Measurements from ENCODE around the gene C11orf86. TPM values are rescaled to one million over a fixed set of nuclear protein-coding genes. Genes with fewer than 3 reads are reported as not detected.

Gene C11orf86
- total and polyA plus RNA-seq, 9 donors: 1.0 TPM; not detected in 8

DNA sequence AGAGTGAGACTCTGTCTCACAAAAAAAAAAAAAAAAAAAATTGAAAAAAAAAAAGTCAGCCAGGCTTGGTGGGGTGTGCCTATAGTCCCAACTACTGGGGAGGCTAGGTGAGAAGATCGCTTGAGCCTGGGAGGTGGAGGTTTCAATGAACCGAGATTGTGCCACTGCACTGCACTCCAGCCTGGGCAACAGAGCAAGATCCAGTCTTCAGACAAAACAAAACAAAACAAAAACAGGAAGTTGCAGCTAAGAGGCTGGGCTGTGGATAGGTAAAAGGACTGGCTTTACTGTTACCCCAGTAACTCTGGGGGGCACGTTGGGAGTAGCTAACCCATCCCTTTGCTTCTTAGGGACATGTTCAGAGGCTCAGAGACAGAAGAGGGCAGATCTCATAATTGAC lies 10.6 kb upstream of the C11orf86 start:
- H3K9me3 ChIP-seq (replicated peaks; ENCODE audit: control insufficient read depth, low read depth, low read length): no peaks in the 10 kb centered on the region
- no peak overlapping the region for H3K4me3 ChIP-seq (ENCODE audit: low read length)
- no peak for DNase-seq
- peaks cover 10% of the 10 kb centered on the region for H3K4me1 ChIP-seq (ENCODE audit: control insufficient read depth, insufficient read depth, low read length)
- no peaks in the 10 kb centered on the region for H3K36me3 ChIP-seq (ENCODE audit: control insufficient read depth, insufficient read depth, low read length)
- no peaks in the 10 kb centered on the region for H3K27me3 ChIP-seq (ENCODE audit: control insufficient read depth, insufficient read depth, low read length)
- 100% methylated on average over 1 of the region's 3 CpGs for WGBS (ENCODE audit: insufficient coverage)
- no peak overlapping the region for H3K27ac ChIP-seq (ENCODE audit: low read length)

GRCh38 chr11:66966351-66966750 lies 8.8 kb upstream of the C11orf86 start:
- H3K27ac ChIP-seq (ENCODE audit: low read length): no peak overlapping the region
- no peaks in the 10 kb centered on the region for H3K36me3 ChIP-seq (ENCODE audit: control insufficient read depth, insufficient read depth, low read length)
- no peaks in the 10 kb centered on the region for H3K27me3 ChIP-seq (ENCODE audit: control insufficient read depth, insufficient read depth, low read length)
- 58% methylated on average over 3 of the region's 5 CpGs for WGBS (ENCODE audit: insufficient coverage)
- H3K9me3 ChIP-seq (replicated peaks; ENCODE audit: control insufficient read depth, low read depth, low read length): no peaks in the 10 kb centered on the region
- DNase-seq: no peak
- no peak overlapping the region for H3K4me3 ChIP-seq (ENCODE audit: low read length)
- peaks cover 10% of the 10 kb centered on the region for H3K4me1 ChIP-seq (ENCODE audit: control insufficient read depth, insufficient read depth, low read length)

DNA sequence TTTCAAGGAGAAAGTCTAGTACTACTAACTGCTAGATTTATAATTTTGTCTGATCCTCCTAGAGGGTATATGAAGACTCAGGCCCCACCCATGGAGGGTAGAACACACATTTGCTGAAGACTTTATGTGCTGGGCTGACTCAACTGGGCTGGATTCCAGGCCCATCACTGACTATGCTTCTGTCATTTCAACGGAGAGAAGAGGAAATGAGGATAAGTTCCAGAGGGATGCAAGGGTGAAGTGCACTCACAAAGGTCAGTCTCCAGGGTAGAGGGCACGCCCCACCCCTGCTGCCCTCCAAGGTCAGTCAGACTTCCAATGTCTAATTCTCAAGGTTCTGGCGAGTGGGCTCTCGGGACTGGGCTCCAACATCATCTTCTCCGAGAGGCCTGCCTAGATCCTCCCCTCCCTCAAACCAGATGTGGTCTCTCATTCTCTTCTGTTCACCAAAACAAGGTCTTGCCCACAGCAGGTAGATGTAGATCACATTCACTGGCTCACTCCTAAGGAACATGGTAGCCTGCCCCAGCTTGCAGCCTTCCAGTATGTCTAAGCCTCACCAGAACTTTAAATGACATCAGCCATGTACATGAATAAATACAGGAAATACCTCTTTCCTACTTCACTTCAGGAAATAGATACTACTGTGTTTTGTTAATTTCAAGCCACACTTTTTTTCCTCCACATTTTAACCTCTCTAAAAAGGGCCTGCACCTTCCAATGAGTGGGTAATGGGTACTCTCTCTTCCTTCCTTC lies 7.3 kb upstream of the C11orf86 start:
- WGBS (ENCODE audit: insufficient coverage): 64% methylated on average over 5 of the region's 5 CpGs
- peak overlapping the region; percentile 59 for H3K27ac ChIP-seq (ENCODE audit: low read length)
- DNase-seq: peak; percentile 29

DNA sequence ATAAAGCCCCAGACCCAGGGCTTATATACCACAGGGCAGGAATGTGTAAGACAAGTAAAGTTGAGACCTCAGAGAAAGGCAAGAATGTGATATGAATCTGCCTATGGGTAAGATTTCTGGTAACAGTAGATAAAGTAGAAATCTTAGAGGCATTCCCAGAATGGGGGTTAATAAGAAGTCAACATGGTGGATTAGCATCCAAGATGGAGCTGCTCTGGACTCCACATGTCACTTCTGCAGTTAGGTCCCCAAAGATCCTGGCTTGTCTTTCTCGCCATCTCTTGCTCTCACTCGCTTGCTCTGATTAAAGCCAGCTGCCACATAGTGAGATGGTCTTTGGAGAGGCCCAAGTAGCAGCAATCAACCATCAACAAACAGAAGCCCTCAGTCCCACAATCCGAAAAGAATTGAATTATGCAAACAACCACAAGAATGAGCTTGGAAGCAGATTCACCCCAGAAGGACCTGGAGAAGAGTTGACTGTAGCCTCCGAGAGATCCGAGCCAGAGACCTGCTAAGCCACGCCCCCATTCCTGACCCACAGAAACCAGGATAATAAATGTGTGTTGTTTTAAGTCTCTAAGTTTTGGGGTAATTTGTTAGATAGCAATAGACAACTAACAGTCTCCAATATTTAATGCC lies 5.4 kb upstream of the C11orf86 start:
- Histone ChIP-seq H3K27me3 (ENCODE audit: control insufficient read depth, insufficient read depth, low read length) (no peaks in the 10 kb centered on the region), H3K36me3 (ENCODE audit: control insufficient read depth, insufficient read depth, low read length) (no peaks in the 10 kb centered on the region), H3K27ac (ENCODE audit: low read length) (no peak overlapping the region), H3K4me3 (ENCODE audit: low read length) (no peak overlapping the region), H3K9me3 (replicated peaks; ENCODE audit: control insufficient read depth, low read depth, low read length) (no peaks in the 10 kb centered on the region), H3K4me1 (ENCODE audit: control insufficient read depth, insufficient read depth, low read length) (peaks cover 9% of the 10 kb centered on the region)
- no peak for DNase-seq
- 70% methylated on average over 2 of the region's 6 CpGs for WGBS (ENCODE audit: insufficient coverage)

More for the DNA sequence above, 7.3 kb upstream of the C11orf86 start:
- Histone ChIP-seq H3K36me3 (ENCODE audit: control insufficient read depth, insufficient read depth, low read length) (no peaks in the 10 kb centered on the region), H3K27me3 (ENCODE audit: control insufficient read depth, insufficient read depth, low read length) (no peaks in the 10 kb centered on the region), H3K9me3 (replicated peaks; ENCODE audit: control insufficient read depth, low read depth, low read length) (no peaks in the 10 kb centered on the region), H3K4me3 (ENCODE audit: low read length) (no peak overlapping the region), H3K4me1 (ENCODE audit: control insufficient read depth, insufficient read depth, low read length) (peaks cover 10% of the 10 kb centered on the region)

GRCh38 chr11:66970371-66970806 lies 4.7 kb upstream of the C11orf86 start:
- Histone ChIP-seq H3K4me3 (ENCODE audit: low read length) (no peak overlapping the region), H3K27me3 (ENCODE audit: control insufficient read depth, insufficient read depth, low read length) (peaks cover under 1% of the 10 kb centered on the region), H3K4me1 (ENCODE audit: control insufficient read depth, insufficient read depth, low read length) (peaks cover 6% of the 10 kb centered on the region), H3K36me3 (ENCODE audit: control insufficient read depth, insufficient read depth, low read length) (no peaks in the 10 kb centered on the region), H3K27ac (ENCODE audit: low read length) (no peak overlapping the region), H3K9me3 (replicated peaks; ENCODE audit: control insufficient read depth, low read depth, low read length) (no peaks in the 10 kb centered on the region)
- DNase-seq: no peak
- WGBS (ENCODE audit: insufficient coverage): no CpG with 5 or more reads among the region's 4 CpGs

DNA sequence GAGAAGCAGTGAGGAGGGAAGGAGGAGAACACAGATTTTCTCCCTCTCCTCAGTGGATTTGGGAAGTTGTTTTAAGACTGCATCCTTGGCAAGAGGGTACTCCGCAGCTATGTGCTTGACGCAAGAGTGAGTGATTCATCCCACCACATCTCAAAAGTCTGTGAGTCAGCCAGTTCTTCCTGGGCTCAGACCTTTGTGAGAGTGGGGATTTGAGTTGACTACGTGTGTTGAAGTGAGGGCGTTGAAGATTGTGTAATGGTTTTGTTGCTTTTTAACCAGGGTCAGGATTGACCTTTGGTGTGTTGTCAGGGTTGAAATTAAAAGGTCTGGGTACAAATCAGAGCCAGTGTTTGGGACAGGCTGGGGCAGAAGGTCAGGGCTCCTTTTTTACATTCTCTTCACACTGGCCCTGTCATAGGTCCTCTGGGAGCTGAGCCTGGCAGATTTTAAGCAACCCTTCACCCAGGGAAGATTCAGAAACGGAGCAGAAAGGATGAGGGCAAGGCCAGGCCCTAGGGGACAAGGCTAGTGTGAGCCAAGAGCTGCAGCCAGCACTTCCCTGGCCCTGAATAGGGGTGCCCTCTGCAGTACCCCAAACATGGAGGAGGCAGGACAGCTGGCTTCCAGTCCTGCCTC lies 4.2 kb upstream of the C11orf86 start:
- no peak overlapping the region for H3K27ac ChIP-seq (ENCODE audit: low read length)
- 85% methylated on average over 2 of the region's 5 CpGs for WGBS (ENCODE audit: insufficient coverage)
- H3K27me3 ChIP-seq (ENCODE audit: control insufficient read depth, insufficient read depth, low read length): peaks cover 2% of the 10 kb centered on the region
- no peaks in the 10 kb centered on the region for H3K9me3 ChIP-seq (replicated peaks; ENCODE audit: control insufficient read depth, low read depth, low read length)
- H3K36me3 ChIP-seq (ENCODE audit: control insufficient read depth, insufficient read depth, low read length): no peaks in the 10 kb centered on the region
- peaks cover 6% of the 10 kb centered on the region for H3K4me1 ChIP-seq (ENCODE audit: control insufficient read depth, insufficient read depth, low read length)
- DNase-seq: no peak
- no peak overlapping the region for H3K4me3 ChIP-seq (ENCODE audit: low read length)

GRCh38 chr11:66971488-66971887 lies 3.6 kb upstream of the C11orf86 start:
- no peaks in the 10 kb centered on the region for H3K36me3 ChIP-seq (ENCODE audit: control insufficient read depth, insufficient read depth, low read length)
- peaks cover 2% of the 10 kb centered on the region for H3K27me3 ChIP-seq (ENCODE audit: control insufficient read depth, insufficient read depth, low read length)
- no peak overlapping the region for H3K27ac ChIP-seq (ENCODE audit: low read length)
- H3K9me3 ChIP-seq (replicated peaks; ENCODE audit: control insufficient read depth, low read depth, low read length): no peaks in the 10 kb centered on the region
- no peak for DNase-seq
- H3K4me3 ChIP-seq (ENCODE audit: low read length): no peak overlapping the region
- H3K4me1 ChIP-seq (ENCODE audit: control insufficient read depth, insufficient read depth, low read length): peaks cover 6% of the 10 kb centered on the region
- no CpG with 5 or more reads among the region's 2 CpGs for WGBS (ENCODE audit: insufficient coverage)

DNA sequence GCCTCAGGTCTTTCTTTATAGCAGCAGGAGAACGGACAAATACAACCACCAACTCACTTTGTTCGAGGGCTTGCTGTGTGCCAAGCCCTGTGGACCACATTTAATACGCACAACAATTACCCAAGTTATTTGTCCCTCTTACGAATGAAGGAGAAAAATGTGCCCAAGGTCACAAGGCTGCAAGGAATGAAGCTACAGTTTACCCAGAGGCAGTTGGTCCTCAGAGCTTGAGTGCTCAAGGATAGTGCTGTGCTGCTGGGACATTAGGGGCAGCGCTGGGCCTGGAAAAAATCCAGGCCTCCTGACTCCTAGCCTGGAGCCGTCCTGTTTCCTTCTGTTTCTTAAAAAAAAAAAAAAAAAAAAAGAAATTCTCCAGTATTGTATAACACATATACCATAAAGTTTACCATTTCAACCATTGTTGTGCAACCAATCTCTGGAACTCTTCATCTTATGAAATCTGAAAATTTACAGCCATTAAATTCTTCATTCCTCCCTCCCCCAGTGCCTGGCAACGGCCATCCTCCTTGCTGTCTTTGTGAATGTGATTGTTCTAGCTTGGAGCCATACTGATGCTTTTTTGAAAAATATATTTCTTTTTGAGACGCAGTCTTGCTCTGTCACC lies 1.0 kb upstream of the C11orf86 start:
- Histone ChIP-seq H3K27me3 (ENCODE audit: control insufficient read depth, insufficient read depth, low read length) (peaks cover 2% of the 10 kb centered on the region), H3K4me1 (ENCODE audit: control insufficient read depth, insufficient read depth, low read length) (no peaks in the 10 kb centered on the region), H3K4me3 (ENCODE audit: low read length) (no peak overlapping the region), H3K27ac (ENCODE audit: low read length) (no peak overlapping the region), H3K36me3 (ENCODE audit: control insufficient read depth, insufficient read depth, low read length) (no peaks in the 10 kb centered on the region), H3K9me3 (replicated peaks; ENCODE audit: control insufficient read depth, low read depth, low read length) (peaks cover 3% of the 10 kb centered on the region)
- 80% methylated on average over 2 of the region's 8 CpGs for WGBS (ENCODE audit: insufficient coverage)
- no peak for DNase-seq

DNA sequence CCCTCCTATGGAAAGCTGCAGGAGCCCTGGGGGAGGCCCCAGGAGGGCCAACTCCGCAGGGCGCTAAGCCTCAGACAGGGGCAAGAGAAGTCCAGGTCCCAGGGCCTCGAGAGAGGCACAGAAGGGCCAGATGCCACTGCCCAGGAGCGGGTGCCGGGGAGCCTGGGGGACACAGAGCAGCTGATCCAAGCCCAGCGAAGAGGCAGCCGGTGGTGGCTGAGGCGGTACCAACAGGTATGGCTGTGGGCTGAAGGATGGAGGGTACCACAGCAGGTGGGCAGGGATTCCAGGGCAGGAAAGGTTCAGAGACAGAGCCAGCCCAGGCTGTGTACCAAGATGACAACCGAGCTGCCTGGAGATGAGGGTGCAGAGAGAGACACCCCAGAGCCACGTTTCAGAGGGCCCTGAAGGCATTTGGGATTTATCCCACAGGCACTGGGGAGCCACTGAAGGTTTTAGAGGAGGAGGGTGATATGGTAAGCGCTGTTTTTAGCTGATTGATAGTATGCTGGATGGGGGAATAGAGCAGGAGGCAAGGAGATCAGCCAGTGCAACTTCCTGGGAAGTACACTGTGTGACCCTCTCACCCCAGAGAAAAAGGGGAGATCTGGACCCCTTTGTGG lies 412 bp downstream of the C11orf86 start:
- WGBS (ENCODE audit: insufficient coverage): 58% methylated on average over 10 of the region's 11 CpGs
- H3K9me3 ChIP-seq (replicated peaks; ENCODE audit: control insufficient read depth, low read depth, low read length): peaks cover 5% of the 10 kb centered on the region
- no peak overlapping the region for H3K4me3 ChIP-seq (ENCODE audit: low read length)
- H3K27me3 ChIP-seq (ENCODE audit: control insufficient read depth, insufficient read depth, low read length): peaks cover 2% of the 10 kb centered on the region
- no peaks in the 10 kb centered on the region for H3K4me1 ChIP-seq (ENCODE audit: control insufficient read depth, insufficient read depth, low read length)
- no peak for DNase-seq
- no peak overlapping the region for H3K27ac ChIP-seq (ENCODE audit: low read length)
- H3K36me3 ChIP-seq (ENCODE audit: control insufficient read depth, insufficient read depth, low read length): no peaks in the 10 kb centered on the region
